Activated CD8-positive, alpha-beta memory T cell treated with anti-CD3 and anti-CD28 coated beads, Interleukin-2, amount 50 U/mL, for 1 hour (primary cell): ENCODE measurements around the gene DAAM1.

Experiments
- DNase-seq: peaks from one replicate; pipeline ENCODE4 v3.0.0-alpha.2; 2020; ENCODE audit errors: extremely low read depth

DAAM1 gene

GRCh38 chr14:59254911-59255545 is 66.6 kb downstream of the DAAM1 start:
- DNase-seq, result no peak

GRCh38 chr14:59256331-59256730 is 67.9 kb downstream of the DAAM1 start:
- no peak for DNase-seq

GRCh38 chr14:59261334-59261733 is 72.9 kb downstream of the DAAM1 start:
- no peak for DNase-seq

- DNase-seq, result no peak
Observed at GRCh38 chr14:59262717-59263454, 74.4 kb downstream of the DAAM1 start.

- no peak for DNase-seq
Observed at GRCh38 chr14:59265808-59266207, 77.3 kb downstream of the DAAM1 start.

- no peak for DNase-seq
Observed at GRCh38 chr14:59267046-59267445, 78.6 kb downstream of the DAAM1 start.

- no peak for DNase-seq
Observed at GRCh38 chr14:59268011-59268410, 79.5 kb downstream of the DAAM1 start.

GRCh38 chr14:59268858-59269257 is 80.4 kb downstream of the DAAM1 start:
- no peak for DNase-seq

- DNase-seq, result no peak
Observed at GRCh38 chr14:59269466-59269865, 81.0 kb downstream of the DAAM1 start.

- no peak for DNase-seq
Observed at GRCh38 chr14:59271256-59271655, 82.8 kb downstream of the DAAM1 start.

- no peak for DNase-seq
Observed at GRCh38 chr14:59271734-59272133, 83.3 kb downstream of the DAAM1 start.

- no peak for DNase-seq
Observed at GRCh38 chr14:59272633-59273032, 84.2 kb downstream of the DAAM1 start.

- no peak for DNase-seq
Observed at GRCh38 chr14:59273737-59274136, 85.3 kb downstream of the DAAM1 start.

GRCh38 chr14:59274991-59275391 is 86.5 kb downstream of the DAAM1 start:
- no peak for DNase-seq

- no peak for DNase-seq
Observed at GRCh38 chr14:59275668-59276067, 87.2 kb downstream of the DAAM1 start.

GRCh38 chr14:59276235-59276634 is 87.8 kb downstream of the DAAM1 start:
- DNase-seq, result no peak

- DNase-seq, result no peak
Observed at GRCh38 chr14:59277659-59278058, 89.2 kb downstream of the DAAM1 start.

- DNase-seq, result no peak
Observed at GRCh38 chr14:59278111-59278510, 89.6 kb downstream of the DAAM1 start.

- DNase-seq, result no peak
Observed at GRCh38 chr14:59280961-59281360, 92.5 kb downstream of the DAAM1 start.

- no peak for DNase-seq
Observed at GRCh38 chr14:59281609-59282377, 93.3 kb downstream of the DAAM1 start.

GRCh38 chr14:59282378-59282765 is 93.9 kb downstream of the DAAM1 start:
- no peak for DNase-seq

- no peak for DNase-seq
Observed at GRCh38 chr14:59283361-59283760, 94.9 kb downstream of the DAAM1 start.

- DNase-seq, result no peak
Observed at GRCh38 chr14:59284059-59284458, 95.6 kb downstream of the DAAM1 start.
